Thyroid gland (tissue), 4 donors: ENCODE results near the gene HTT-AS.

ENCODE experiments used
- POLR2A ChIP-seq, 2 donors: fragments of 450-650 bp; IDR thresholded peaks; one replicate each; pipeline ENCODE4 v1.6.1; 2017; ENCODE audit warnings: antibody characterized with exemption in 2 of 2, mild to moderate bottlenecking in 2 of 2, moderate library complexity in 1 of 2
- TF ChIP-seq, protein P1 (sequence below), 6 experiments: fragments of 200-600 bp in 3 of 6; fragments of 450-650 bp in 3 of 6; sonication (generic) in 3 of 6; IDR thresholded peaks; one replicate each; pipeline ENCODE4 v1.5.1; 2016 to 2019; ENCODE audit warnings: antibody characterized with exemption in 6 of 6, mild to moderate bottlenecking in 2 of 6, inconsistent platforms in 1 of 6, moderate library complexity in 1 of 6

DNA sequence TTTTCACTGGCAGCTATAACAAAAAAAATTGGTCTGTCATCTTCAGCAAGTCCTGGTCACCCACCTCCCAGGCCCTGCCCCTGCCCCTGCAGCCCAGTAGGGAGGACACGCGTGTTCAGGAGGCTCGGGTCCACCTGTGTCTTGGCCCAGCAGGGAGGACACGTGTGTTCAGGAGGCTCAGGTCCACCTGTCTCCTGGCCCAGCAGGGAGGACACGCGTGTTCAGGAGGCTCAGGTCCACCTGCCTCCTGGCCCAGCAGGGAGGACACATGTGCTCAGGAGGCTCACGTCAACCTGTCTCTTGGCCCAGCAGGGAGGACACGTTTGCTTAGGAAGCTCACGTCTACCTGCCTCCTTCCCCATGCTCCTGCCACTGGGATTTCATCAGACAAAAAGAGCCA lies 44.9 kb downstream of the HTT-AS start:
- TF ChIP-seq, protein P1, sequence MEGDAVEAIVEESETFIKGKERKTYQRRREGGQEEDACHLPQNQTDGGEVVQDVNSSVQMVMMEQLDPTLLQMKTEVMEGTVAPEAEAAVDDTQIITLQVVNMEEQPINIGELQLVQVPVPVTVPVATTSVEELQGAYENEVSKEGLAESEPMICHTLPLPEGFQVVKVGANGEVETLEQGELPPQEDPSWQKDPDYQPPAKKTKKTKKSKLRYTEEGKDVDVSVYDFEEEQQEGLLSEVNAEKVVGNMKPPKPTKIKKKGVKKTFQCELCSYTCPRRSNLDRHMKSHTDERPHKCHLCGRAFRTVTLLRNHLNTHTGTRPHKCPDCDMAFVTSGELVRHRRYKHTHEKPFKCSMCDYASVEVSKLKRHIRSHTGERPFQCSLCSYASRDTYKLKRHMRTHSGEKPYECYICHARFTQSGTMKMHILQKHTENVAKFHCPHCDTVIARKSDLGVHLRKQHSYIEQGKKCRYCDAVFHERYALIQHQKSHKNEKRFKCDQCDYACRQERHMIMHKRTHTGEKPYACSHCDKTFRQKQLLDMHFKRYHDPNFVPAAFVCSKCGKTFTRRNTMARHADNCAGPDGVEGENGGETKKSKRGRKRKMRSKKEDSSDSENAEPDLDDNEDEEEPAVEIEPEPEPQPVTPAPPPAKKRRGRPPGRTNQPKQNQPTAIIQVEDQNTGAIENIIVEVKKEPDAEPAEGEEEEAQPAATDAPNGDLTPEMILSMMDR (IDR thresholded peaks at IDR 0.05) = no peak
- no peak for TF ChIP-seq POLR2A (IDR thresholded peaks at IDR 0.05)
